Measurements from ENCODE around the gene FCN1. TPM values are rescaled to one million over a fixed set of nuclear protein-coding genes. Genes with fewer than 3 reads are reported as not detected.

Gene FCN1
- total and polyA plus RNA-seq, 2 of the 8 experiments (the other 6 are each of a cell fraction or from before 2014, with no cell fraction given), result not detected

- no peak for TF ChIP-seq CTCF (IDR thresholded peaks at IDR 0.05; ENCODE audit: control extremely low read depth in 1 of 3, insufficient read depth in 1 of 3, low read depth in 1 of 3, low read length in 3 of 3)
Observed at GRCh38 chr9:134922932-134923240, 5.2 kb upstream of the FCN1 start (continued).

Measured in H1 (cell line).